WTC11 (cell line): ENCODE data around the gene EAF1.

ENCODE experiments used
- CTCF ChIP-seq: fragments of 200-600 bp; IDR thresholded peaks from 2 replicates; pipeline ENCODE4 v1.8.0; 2022; ENCODE audit warnings: antibody characterized with exemption
- GTF2I ChIP-seq: fragments of 250-450 bp; sonication (Bioruptor Pico); conservative IDR thresholded peaks from 2 replicates; pipeline ENCODE4 v1.4.0; 2021; ENCODE audit warnings: mild to moderate bottlenecking
- MAX ChIP-seq: sonication (generic); formaldehyde crosslinking; IDR thresholded peaks from 2 replicates; pipeline ENCODE4 v1.8.0; 2022; ENCODE audit warnings: mild to moderate bottlenecking, missing genetic modification reagents
- NFE2L1 ChIP-seq: sonication (generic); formaldehyde crosslinking; IDR thresholded peaks from 2 replicates; pipeline ENCODE4 v1.8.1; 2023; ENCODE audit warnings: missing genetic modification reagents
- NFYB ChIP-seq: sonication (generic); formaldehyde crosslinking; conservative IDR thresholded peaks from 2 replicates; pipeline ENCODE4 v1.8.0; 2022; ENCODE audit warnings: low read depth, missing genetic modification reagents
- SMAD3 ChIP-seq: sonication (generic); formaldehyde crosslinking; IDR thresholded peaks from 2 replicates; pipeline ENCODE4 v1.8.0; 2022; ENCODE audit warnings: missing genetic modification reagents, mild to moderate bottlenecking, borderline replicate concordance
- SP1 ChIP-seq: sonication (generic); formaldehyde crosslinking; conservative IDR thresholded peaks from 2 replicates; pipeline ENCODE4 v1.8.1; 2022; ENCODE audit warnings: missing genetic modification reagents
- TCF7 ChIP-seq: sonication (generic); formaldehyde crosslinking; IDR thresholded peaks from 2 replicates; pipeline ENCODE4 v1.8.0; 2022; ENCODE audit warnings: mild to moderate bottlenecking, low read depth, missing genetic modification reagents, moderate library complexity
- ZNF138 ChIP-seq: sonication (generic); formaldehyde crosslinking; conservative IDR thresholded peaks from 2 replicates; pipeline ENCODE4 v1.8.1; 2022; ENCODE audit warnings: mild to moderate bottlenecking, moderate library complexity, missing genetic modification reagents
- TF ChIP-seq, protein P1 (sequence below): sonication (generic); formaldehyde crosslinking; IDR thresholded peaks from 2 replicates; pipeline ENCODE4 v1.8.1; 2022; ENCODE audit warnings: low read depth, mild to moderate bottlenecking, moderate library complexity, missing genetic modification reagents, borderline replicate concordance
- TF ChIP-seq, protein P2 (sequence below): sonication (generic); formaldehyde crosslinking; IDR thresholded peaks from 2 replicates; pipeline ENCODE4 v1.8.1; 2022; ENCODE audit warnings: mild to moderate bottlenecking, missing genetic modification reagents, moderate library complexity, borderline replicate concordance
- TF ChIP-seq, protein P3 (sequence below): sonication (generic); formaldehyde crosslinking; IDR thresholded peaks from 2 replicates; pipeline ENCODE4 v1.8.1; 2023; ENCODE audit warnings: mild to moderate bottlenecking, missing genetic modification reagents, moderate library complexity

DNA sequence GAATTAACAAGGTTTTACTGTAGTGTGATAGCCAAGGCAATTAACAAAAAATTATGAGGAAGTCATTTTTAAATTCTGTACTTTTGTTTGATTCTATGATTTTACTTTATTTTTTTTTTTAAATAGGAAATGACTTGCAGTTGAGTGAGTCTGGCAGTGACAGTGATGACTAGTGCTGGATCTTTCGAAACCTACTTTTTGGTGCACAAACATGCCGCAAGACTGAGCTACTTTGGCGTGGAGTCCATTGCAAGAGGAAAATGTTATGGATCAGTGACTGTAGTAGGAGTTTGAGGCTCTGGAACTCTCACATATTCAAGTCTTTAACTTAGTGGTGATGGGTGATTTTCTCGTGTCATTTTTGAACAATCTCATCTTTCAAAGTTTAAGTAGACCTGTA, 11.6 kb downstream of the EAF1 start:
- TF ChIP-seq GTF2I (CRISPR knock-in tag) (no peak), SMAD3 (no peak), CTCF (no peak), NFE2L1 (CRISPR knock-in tag) (no peak), SP1 (CRISPR knock-in tag) (no peak), MAX (CRISPR knock-in tag) (no peak), TCF7 (CRISPR knock-in tag) (no peak), ZNF138 (CRISPR knock-in tag) (no peak), NFYB (CRISPR knock-in tag) (no peak)
- TF ChIP-seq, protein P1, sequence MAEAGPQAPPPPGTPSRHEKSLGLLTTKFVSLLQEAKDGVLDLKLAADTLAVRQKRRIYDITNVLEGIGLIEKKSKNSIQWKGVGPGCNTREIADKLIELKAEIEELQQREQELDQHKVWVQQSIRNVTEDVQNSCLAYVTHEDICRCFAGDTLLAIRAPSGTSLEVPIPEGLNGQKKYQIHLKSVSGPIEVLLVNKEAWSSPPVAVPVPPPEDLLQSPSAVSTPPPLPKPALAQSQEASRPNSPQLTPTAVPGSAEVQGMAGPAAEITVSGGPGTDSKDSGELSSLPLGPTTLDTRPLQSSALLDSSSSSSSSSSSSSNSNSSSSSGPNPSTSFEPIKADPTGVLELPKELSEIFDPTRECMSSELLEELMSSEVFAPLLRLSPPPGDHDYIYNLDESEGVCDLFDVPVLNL (CRISPR knock-in tag): no peak
- TF ChIP-seq, protein P2, sequence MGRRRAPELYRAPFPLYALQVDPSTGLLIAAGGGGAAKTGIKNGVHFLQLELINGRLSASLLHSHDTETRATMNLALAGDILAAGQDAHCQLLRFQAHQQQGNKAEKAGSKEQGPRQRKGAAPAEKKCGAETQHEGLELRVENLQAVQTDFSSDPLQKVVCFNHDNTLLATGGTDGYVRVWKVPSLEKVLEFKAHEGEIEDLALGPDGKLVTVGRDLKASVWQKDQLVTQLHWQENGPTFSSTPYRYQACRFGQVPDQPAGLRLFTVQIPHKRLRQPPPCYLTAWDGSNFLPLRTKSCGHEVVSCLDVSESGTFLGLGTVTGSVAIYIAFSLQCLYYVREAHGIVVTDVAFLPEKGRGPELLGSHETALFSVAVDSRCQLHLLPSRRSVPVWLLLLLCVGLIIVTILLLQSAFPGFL: no peak
- TF ChIP-seq, protein P3, sequence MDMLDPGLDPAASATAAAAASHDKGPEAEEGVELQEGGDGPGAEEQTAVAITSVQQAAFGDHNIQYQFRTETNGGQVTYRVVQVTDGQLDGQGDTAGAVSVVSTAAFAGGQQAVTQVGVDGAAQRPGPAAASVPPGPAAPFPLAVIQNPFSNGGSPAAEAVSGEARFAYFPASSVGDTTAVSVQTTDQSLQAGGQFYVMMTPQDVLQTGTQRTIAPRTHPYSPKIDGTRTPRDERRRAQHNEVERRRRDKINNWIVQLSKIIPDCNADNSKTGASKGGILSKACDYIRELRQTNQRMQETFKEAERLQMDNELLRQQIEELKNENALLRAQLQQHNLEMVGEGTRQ: no peak
